ENCODE data around the gene MFAP5.
"Not testable (repeated sequence)": the region's sequence is repeated elsewhere in the genome, so short reads cannot be mapped to it uniquely, and the experiment has no call there.

The MFAP5 gene

DNA sequence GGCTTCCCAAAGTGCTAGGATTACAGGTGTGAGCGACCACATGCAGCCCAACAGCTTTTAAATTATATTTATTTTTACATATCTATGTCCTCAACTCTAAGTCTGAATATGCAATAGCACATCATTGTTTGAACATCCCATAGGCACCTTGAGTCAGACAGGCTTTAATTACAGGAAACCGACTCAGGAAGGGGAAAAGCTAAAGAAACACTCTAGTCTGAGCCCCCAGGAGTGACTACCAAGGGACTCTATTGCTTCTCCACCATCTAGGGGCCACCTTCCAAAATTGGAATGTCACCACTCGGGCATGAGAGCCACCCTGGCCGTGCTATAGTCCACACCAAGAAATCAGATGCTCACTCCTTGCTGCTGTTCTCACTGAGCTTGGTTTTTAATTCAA is 14.0 kb upstream of the MFAP5 start:
- DNase-seq (ENCODE audit: low read depth in 1 of 2, low spot score in 1 of 2), result no peak

DNA sequence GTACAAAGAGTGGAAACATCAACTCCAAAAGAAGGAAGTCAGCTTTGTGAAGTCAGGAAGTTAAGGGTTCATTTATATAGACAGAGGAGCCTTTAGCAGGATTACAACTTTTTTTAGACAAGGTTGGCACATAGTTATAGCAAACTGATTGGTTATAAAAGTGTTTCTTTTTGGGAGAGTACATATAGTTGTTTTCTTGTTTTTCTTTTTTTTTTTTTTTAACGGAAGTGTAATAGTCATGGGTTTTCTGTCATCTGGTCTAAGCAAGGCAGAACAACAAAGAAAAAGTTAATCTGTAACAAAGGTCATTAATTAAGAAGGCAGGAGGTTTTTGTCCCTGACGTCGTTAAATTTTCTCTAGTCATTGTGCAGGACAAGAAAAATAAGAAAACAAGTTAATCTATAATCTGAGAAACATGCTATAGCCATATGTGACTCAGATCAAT is 13.0 kb upstream of the MFAP5 start:
- no peak for DNase-seq (ENCODE audit: low read depth in 1 of 2, low spot score in 1 of 2)

DNA sequence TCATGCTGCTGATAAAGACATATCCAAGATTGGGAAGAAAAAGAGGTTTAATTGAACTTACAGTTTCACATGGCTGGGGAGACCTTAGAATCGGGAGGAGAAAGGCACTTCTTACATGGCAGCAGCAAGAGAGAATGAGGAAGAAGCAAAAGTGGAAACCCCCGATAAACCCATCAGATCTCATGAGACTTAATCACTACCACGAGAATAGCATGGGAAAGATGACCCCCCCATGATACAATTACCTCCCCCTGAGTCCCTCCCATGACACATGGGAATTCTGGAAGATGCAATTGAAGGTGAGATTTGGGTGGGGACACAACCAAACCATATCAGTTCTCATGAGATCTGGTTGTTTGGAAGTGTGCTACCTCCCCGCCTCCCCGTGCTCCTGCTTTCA is 9.8 kb upstream of the MFAP5 start:
- no peak for DNase-seq (ENCODE audit: low read depth in 1 of 2, low spot score in 1 of 2)

DNA sequence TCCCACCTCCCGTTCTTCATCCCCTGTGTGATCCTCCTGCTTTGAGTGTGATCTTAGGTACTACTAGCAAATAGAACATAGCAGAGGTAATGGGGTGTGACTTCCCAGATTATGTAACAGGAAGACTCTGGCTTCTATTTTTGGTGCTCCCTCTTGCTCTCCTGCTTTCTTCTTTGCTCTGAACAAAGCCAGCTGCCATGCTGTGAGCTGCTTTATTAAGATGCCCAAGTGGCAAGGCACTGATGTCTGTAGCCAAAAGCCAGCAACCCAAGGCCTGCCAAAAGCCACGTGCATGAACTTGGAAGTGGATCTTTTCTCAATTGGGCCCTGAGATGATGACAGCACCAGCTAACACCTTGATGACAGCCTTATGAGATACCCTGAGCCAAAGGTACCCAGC is 5.8 kb upstream of the MFAP5 start:
- DNase-seq (ENCODE audit: low read depth in 1 of 2, low spot score in 1 of 2), result no peak

DNA sequence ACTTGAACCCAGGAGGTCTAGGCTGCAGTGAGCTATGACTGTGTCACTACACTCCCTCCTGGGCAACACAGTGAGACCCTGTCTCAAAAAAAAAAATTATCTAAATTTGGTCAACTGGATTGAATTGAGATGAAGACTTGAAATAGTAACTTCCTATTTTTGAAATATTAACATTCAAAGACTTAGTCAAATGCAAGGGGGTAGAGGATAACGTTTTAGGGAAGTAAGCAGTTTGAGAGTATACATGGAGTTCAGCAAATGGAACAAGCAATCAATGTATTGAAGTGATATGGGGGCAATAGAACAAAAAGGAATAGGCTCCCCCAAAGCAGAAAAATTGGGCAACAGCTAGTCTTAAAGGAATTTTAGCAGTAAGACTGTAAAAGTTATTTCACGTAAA is 4.6 kb upstream of the MFAP5 start:
- no peak for DNase-seq (ENCODE audit: low read depth in 1 of 2, low spot score in 1 of 2)

DNA sequence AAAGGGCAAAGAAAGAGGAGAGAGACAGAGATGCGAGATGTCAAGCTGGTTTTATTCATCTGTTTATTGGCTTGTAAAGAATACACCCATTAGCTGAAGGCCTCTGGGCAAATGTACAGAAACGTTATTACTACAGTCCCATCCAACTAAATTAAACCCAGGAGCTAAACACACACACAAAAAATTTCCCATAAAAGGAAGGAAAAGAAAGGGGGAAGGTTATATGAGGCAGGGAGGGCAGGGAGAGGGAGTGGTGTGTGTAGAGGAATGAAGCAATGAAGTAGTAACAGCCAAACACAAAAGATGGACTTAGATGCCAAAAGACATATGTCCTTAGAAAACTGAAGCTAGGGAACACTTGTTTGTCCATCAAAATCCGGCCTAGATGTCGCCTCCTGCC is 3.1 kb upstream of the MFAP5 start:
- DNase-seq (ENCODE audit: low read depth in 1 of 2, low spot score in 1 of 2), result no peak

DNA sequence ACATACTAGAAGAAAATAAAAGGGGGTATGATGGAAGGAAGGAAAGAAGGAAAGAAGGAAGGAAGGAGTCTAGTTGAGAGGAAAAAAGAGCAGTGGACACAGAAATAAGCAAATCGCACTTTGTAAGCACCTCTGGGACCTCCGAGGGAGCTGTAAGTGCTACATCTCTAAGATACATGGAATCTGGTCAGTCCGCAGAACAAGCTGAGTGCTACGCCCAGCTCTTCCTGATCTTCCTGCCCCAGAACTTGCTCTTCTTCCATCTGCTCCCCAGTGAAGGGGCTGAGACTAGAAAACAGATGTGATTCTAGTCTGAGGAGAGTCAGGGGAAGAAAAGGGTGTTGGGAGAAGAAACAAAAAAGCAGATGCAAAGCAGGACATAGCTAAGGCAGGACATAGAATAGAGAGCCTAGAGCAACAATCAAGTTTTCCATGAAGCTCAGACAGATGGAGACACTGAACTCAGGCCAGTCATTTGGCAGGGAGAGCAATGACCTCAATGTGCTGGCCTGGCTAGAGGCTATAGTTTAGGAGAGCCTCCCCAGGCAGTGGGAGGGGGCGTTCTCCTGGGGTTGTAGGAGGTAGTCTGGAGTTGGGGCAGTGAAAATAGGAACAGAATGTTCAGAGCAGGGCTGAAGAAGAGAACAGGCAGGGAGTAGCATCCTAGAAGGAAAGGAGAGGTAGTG is 1.7 kb upstream of the MFAP5 start:
- DNase-seq (ENCODE audit: low read depth in 1 of 2, low spot score in 1 of 2), result no peak

DNA sequence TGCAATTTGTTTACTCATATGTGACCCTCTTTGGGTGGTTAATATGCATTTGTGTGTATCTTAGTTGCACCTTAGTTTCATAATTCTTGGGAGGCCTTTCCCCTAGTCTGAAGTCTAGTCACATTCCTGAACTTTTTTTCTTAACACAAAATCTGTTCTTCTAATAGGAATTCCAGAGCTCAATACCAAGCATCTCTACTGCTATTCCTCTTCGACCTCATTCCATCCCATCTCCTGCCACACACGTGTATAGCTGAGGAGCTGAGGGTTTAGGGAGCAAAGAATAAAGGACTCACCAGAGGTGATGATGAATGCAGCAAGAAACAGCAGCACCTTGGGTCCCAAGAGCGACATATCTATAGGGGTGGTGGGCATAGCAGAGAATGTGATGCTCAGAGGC is 875 bp downstream of the MFAP5 start:
- no peak for DNase-seq (ENCODE audit: low read depth in 1 of 2, low spot score in 1 of 2)

DNA sequence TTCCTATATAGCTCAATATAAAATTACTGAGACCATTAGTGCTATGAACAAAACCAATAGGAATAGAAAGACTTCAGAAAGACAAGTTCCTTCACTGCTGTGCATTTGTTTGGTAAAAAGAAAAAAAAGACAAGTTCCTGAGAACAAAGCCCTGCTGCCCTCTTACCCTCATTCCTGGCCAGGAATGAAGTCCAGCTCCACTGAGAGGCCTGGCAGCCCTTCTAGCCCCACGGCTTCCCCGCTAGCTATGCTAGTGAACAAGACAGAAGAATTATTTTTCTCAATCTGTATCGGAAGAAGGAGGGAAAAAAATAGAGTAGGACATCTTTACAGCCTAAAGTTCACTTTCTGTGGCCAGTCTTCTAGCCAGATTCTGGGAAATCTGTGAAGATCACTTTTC is 1.6 kb downstream of the MFAP5 start:
- DNase-seq (ENCODE audit: low read depth in 1 of 2, low spot score in 1 of 2), result no peak

DNA sequence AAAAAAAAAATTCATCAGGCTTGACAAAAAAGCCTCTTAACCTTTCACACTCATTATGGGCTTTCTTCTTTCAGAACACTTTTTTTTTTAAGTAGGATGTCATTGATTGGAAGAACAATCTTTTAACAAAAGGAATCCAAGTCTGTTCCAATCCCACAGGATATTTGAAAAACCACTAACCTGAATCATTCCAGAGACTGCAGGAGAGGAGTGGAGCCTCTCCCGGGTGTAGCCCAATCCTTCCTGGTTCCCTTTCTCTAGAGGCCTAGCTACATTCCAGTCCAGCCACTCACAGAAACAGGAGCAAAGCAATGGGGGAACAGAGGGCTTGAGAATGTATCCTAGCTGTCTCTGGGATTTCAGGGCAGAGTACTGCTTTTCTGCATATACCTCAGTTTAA is 4.3 kb downstream of the MFAP5 start:
- DNase-seq (ENCODE audit: low read depth in 1 of 2, low spot score in 1 of 2), result no peak

DNA sequence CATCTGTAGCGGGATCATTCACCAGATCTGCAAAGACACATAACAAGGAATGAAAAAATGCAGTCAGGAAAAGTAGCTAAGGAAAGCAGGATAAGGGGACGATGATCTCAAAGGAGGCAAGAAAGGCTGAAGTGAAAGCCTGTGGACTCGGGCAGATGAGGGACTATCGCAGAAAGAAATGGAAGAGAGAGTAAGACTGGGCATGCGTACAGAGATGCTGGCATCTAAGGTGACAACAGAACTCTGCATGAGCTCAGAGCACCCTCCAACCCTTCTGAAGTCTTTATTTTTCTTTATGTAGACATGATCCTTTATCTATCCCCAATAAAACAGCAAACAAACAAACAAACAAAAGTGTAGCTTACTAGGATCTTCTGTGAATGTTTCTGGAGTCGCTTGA is 7.2 kb downstream of the MFAP5 start:
- DNase-seq (ENCODE audit: low read depth in 1 of 2, low spot score in 1 of 2), result no peak

DNA sequence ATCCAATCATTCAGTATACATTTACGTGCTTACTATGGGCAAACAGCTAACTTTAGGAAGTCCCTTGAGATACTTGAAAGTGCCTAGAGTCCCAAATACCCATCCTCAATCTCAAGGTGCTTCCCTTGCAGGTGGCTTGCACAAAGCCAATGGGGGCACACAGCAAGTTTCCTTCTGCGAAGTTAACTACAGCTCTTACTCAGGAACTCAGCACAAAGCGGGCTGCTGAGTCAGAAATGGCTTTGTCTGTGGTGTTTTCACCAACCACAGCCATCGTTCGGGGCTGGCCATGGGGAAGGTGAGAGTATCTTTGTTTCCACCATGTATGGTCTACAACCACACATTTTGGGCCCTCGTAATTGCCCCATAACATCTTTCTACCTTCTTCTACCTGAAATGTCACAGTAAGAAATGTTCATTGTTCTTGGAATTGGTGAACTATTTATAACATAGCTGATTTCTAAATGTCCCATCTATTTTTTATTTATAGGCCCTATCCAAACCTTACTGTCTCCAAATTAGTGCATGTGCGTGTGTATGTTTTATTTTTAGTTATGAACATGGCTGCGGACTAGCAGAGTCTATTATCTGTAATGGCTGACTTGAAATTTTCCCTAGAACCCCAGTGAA is 13.9 kb downstream of the MFAP5 start:
- DNase-seq (ENCODE audit: low read depth in 1 of 2, low spot score in 1 of 2), result peak in 1 of 2 donors; percentile 49

DNA sequence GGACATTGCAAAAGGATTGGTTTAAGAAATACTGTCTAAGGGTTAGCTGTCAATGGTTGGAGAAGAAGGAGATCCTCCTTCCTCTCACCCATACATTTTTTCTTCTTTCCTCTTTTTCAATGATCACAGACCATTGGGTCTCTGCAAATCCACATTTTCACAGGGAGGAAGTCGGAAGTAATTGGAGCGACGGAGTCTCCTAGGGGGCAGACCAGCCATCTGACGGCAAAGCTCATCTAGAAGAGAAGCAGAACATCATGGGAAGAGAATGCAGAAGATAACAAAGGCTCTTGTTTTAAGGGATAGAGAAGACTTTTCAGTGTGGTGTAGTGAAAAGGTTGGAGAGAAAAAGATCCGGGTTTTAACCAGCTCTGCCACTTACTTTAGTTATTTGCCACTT is 14.7 kb downstream of the MFAP5 start:
- DNase-seq (ENCODE audit: low read depth in 1 of 2, low spot score in 1 of 2), result no peak

DNA sequence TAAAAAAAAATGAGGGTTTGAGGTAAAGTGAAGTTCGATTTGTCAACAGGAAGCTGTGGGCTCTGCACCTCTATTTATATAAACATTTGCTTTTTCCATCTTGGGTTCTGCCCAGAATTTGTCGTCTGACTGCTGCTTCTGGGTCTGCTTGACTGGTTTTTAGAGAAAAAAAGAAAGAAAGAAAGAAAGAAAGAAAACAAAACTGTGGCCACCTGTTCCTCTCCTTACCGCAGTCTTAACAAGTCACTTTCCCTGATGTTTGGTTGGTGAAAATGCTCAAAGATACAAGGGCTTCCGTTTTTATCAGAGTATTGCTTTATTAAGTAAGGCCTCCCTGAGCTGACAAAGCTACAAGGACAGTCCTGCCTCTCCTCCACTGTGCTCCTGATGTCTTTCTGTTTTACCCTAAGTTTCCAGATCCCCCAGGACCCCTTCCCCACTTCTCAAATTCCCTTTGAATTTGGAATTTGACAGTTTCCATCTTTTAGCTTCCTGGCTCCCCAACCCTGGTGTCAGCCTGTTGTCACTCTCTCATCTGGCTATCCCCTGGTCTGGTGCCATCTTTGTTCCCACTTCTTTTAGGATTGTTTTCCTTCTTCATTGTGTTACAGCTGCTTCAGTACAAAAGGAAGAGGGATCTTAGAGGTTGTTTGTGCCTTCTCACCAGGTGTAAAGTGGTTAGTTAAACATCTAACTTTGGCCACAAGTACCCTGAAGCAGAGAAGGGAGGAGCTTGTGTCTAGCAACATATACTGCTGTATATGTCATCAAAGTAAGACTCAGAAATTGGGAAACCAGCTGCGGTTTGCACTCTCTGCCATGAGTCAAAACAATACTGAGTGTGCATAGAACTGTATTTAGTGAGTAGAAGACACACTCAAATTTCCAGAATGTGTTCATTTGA is 18.0 kb downstream of the MFAP5 start:
- peak in 1 of 2 donors; percentile 45 for DNase-seq (ENCODE audit: low read depth in 1 of 2, low spot score in 1 of 2)

DNA sequence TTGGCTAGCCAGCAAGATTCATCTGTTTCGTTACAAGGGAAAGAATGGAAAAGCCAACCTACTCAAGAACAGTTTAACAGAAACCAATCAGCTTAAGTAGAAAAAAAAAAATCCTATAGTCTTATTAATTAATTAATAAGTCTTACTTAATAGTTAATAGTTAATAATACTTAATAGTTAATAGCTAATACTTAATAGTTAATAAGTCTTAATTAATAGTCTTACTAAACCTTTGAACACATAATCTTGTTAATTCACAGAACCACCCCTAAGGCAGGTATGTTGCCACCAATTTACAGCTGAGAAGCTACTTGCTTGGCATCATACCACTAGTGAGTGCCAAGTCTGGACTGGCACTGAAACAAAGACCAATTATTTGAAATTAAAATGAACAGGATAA is 19.9 kb downstream of the MFAP5 start:
- DNase-seq (ENCODE audit: low read depth in 1 of 2, low spot score in 1 of 2), result no peak

DNA sequence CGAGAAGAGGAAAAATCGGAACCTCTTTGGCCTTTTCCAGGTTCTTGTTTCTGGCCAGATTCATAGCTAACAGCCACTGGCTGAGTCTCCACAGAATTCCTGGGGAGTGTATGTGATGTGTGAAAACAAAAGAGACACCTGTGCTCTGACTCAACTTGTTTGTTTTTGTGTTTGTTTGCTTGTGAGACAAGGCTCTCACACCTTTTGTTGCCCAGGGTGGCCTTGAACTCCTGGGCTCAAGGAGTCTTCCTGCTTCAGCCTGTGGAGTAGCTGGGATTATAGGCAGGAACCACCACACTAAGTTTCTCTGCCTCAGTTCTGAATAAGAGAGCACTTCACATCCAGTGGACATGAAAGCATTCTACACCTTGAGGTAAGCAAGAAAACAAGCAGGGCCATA is 22.7 kb downstream of the MFAP5 start:
- DNase-seq (ENCODE audit: low read depth in 1 of 2, low spot score in 1 of 2), result no peak

DNA sequence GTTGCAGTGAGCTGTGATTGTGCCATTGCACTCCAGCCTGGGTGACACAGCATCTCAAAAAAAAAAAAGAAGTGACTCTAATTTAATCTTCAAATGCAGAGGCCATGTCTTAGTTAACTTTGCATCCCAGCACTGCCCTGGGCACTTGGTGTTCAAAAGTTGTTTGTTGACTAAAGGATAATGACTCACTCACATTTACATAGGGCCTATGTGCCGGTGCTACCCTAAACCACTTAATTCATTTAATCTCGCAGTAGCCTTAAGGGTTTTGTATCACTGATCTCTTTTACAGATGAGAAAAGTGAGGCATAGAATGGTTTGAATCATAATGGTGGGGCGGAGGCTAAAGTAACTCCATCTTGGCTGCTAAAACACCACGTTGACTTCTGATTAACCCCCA is 23.7 kb downstream of the MFAP5 start:
- DNase-seq (ENCODE audit: low read depth in 1 of 2, low spot score in 1 of 2), result no peak

DNA sequence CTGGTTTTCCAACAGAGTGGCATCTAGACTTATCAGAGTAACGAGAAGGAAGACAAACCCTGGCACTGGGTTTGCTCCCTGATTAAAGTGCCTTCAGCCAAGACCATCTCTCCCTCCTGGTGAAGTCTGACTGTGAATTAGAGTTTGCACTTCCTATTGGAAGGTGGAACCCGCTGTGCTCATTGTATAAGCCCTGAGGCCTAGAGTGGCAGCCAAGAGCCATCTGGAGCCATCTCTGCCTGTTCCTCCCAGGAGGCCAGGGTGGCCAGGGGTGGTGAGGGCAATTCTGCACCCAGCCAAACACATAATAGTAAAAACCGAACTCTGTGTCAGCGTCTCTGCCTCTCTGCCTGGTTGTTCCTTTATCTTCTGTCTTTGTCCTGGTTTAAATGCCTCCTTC is 25.0 kb downstream of the MFAP5 start:
- DNase-seq (ENCODE audit: low read depth in 1 of 2, low spot score in 1 of 2), result no peak

DNA sequence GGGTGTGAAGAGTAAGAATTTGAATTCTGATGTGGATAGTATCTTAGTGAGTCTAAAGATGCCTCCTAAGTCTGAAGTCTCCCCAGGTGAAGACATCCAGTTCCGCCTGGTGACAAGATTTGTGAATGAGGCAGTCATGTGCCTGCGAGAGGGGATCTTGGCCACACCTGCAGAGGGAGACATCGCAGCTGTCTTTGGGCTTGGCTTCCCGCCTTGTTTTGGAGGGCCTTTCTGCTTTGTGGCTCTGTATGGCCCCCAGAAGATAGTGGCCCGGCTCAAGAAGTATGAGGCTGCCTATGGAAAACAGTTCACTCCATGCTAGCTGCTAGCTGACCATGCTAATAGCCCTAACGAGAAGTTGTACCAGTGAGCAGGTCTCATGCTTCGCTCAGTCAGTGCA is 25.4 kb downstream of the MFAP5 start:
- DNase-seq (ENCODE audit: low read depth in 1 of 2, low spot score in 1 of 2), result no peak

DNA sequence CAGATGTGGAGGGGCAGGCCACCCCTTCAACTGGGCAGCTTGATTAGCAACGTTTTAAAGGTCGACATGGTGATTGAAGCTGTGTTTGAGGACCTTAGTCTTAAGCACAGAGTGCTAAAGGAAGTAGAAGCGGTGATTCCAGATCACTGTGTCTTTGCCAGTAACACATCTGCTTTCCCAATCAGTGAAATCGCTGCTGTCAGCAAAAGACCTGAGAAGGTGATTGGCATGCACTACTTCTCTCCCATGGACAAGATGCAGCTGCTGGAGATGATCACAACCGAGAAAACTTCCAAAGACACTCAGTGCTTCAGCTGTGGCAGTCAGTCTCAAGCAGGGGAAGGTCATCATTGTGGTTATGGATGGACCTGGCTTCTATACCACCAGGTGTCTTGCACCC is 26.0 kb downstream of the MFAP5 start:
- DNase-seq (ENCODE audit: low read depth in 1 of 2, low spot score in 1 of 2), result no peak

DNA sequence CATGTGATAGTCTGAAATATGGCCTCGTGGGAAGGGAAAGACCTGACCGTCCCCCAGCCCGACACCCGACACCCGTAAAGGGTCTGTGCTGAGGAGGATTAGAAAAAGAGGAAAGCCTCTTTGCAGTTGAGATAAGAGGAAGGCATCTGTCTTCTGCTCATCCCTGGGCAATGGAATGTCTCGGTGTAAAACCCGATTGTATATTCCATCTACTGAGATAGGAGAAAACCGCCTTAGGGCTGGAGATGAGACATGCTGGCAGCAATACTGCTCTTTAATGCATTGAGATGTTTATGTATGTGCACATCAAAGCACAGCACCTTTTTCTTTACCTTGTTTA is 26.6 kb downstream of the MFAP5 start:
- not testable (repeated sequence) for DNase-seq (ENCODE audit: low read depth in 1 of 2, low spot score in 1 of 2)

DNA sequence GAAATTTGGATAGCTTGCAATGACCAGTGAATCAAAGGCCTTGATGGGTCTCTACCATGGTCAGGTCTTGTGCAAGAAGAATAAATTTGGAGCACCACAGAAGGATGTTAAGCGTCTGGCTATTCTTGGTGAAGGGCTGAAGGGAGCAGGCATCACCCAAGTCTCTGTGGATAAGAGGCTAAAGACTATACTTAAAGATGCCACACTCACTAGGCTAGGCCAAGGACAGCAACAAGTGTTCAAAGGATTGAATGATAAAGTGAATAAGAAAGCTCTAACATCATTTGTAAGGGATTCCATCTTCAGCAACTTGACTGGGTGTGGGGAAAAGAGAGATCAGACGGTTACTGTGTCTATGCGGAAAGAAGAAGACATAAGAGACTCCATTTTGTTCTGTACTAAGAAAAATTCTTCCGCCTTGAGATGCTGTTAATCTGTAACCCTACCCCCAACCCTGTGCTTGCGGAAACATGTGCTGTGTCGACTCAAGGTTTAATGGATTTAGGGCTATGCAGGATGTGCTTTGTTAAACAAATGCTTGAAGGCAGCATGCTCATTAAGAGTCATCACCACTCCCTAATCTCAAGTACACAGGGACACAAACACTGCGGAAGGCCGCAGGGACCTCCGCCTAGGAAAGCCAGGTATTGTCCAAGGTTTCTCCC is 27.2 kb downstream of the MFAP5 start:
- DNase-seq (ENCODE audit: low read depth in 1 of 2, low spot score in 1 of 2), result not testable (repeated sequence)

Measured in activated CD4-positive, alpha-beta T cell treated with anti-CD3 and anti-CD28 coated beads, Interleukin-2, amount 50 U/mL, for 24 hours (primary cell).